Liver (tissue), 9 donors: ENCODE measurements around the gene FCN1. TPM values are rescaled to one million over a fixed set of nuclear protein-coding genes. Genes with fewer than 3 reads are reported as not detected.
A peak's percentile ranks its signal among the peaks of the same experiment; 100 is the strongest.

Experiments used
- DNase-seq: peaks from one replicate; pipeline ENCODE4 v3.0.0-alpha.2; 2017; ENCODE audit warnings: low spot score
- H3K27ac ChIP-seq, 2 donors: one replicate each; pipeline ENCODE4 v1.7.0; 2013; ENCODE audit warnings: inconsistent platforms in 2 of 2, low read length in 2 of 2, control low read depth in 1 of 2, low read depth in 1 of 2, mild to moderate bottlenecking in 1 of 2
- H3K27me3 ChIP-seq, 4 donors: one replicate each; pipeline versions ENCODE4 v1.6.1 to v1.7.0; 2013; ENCODE audit warnings: low read length in 3 of 4, inconsistent platforms in 1 of 4, mild to moderate bottlenecking in 1 of 4, moderate library complexity in 1 of 4; ENCODE audit not compliant: control insufficient read depth in 4 of 4, insufficient read depth in 4 of 4
- H3K36me3 ChIP-seq, 4 donors: one replicate each; pipeline versions ENCODE4 v1.6.1 to v1.7.0; 2013; ENCODE audit warnings: low read length in 3 of 4, mild to moderate bottlenecking in 3 of 4, low read depth in 1 of 4, moderate library complexity in 1 of 4; ENCODE audit not compliant: control insufficient read depth in 4 of 4, insufficient read depth in 3 of 4
- H3K4me1 ChIP-seq, 4 donors: one replicate each; pipeline versions ENCODE4 v1.6.1 to v1.7.0; 2013; ENCODE audit warnings: low read length in 3 of 4, mild to moderate bottlenecking in 3 of 4, moderate library complexity in 1 of 4; ENCODE audit not compliant: control insufficient read depth in 4 of 4, insufficient read depth in 4 of 4
- H3K4me3 ChIP-seq, 3 donors: one replicate each; pipeline versions ENCODE4 v1.6.1 to v1.7.0; 2013; ENCODE audit warnings: low read length in 3 of 3, control low read depth in 1 of 3, low read depth in 1 of 3, mild to moderate bottlenecking in 1 of 3
- H3K9ac ChIP-seq, 2 donors: one replicate each; pipeline ENCODE4 v1.7.0; 2013; ENCODE audit warnings: low read length in 2 of 2, mild to moderate bottlenecking in 2 of 2, moderate library complexity in 2 of 2, control low read depth in 1 of 2, low read depth in 1 of 2
- H3K9me3 ChIP-seq, 4 donors: one replicate each; pipeline versions ENCODE4 v1.6.1 to v1.7.0; 2013; ENCODE audit warnings: low read length in 3 of 4; ENCODE audit not compliant: control insufficient read depth in 4 of 4
- ATF3 ChIP-seq: IDR thresholded peaks from 2 replicates; pipeline ENCODE4 v1.6.1; 2016; ENCODE audit warnings: antibody characterized with exemption
- EGR1 ChIP-seq, 2 donors: IDR thresholded peaks; 2 replicates each; pipeline ENCODE4 v1.6.1; 2016 to 2018; ENCODE audit warnings: antibody characterized with exemption in 2 of 2, low read depth in 2 of 2
- FOXA1 ChIP-seq: IDR thresholded peaks from 2 replicates; pipeline ENCODE4 v1.6.1; 2016; ENCODE audit warnings: antibody characterized with exemption
- FOXA2 ChIP-seq: IDR thresholded peaks from 2 replicates; pipeline ENCODE4 v1.6.1; 2016; ENCODE audit warnings: antibody characterized with exemption
- GABPA ChIP-seq, 2 donors: IDR thresholded peaks in 1 of 2; conservative IDR thresholded peaks in 1 of 2; 2 replicates each; pipeline ENCODE4 v1.6.1; 2016; ENCODE audit warnings: antibody characterized with exemption in 2 of 2, mild to moderate bottlenecking in 1 of 2, moderate library complexity in 1 of 2
- HNF4A ChIP-seq, 2 donors: conservative IDR thresholded peaks; 2 replicates each; pipeline ENCODE4 v1.6.1; 2016; ENCODE audit warnings: antibody characterized with exemption in 2 of 2, mild to moderate bottlenecking in 2 of 2
- HNF4G ChIP-seq: IDR thresholded peaks from 2 replicates; pipeline ENCODE4 v1.6.1; 2016; ENCODE audit warnings: antibody characterized with exemption
- JUND ChIP-seq, 2 donors: IDR thresholded peaks; 2 replicates each; pipeline ENCODE4 v1.6.1; 2016; ENCODE audit warnings: antibody characterized with exemption in 2 of 2
- MAX ChIP-seq: IDR thresholded peaks from 2 replicates; pipeline ENCODE4 v1.6.1; 2016; ENCODE audit warnings: antibody characterized with exemption
- NR2F2 ChIP-seq: IDR thresholded peaks from 2 replicates; pipeline ENCODE4 v1.6.1; 2016; ENCODE audit warnings: antibody characterized with exemption
- RAD21 ChIP-seq, 2 donors: IDR thresholded peaks; 2 replicates each; pipeline ENCODE4 v1.6.1; 2016; ENCODE audit warnings: antibody characterized with exemption in 2 of 2, mild to moderate bottlenecking in 2 of 2
- REST ChIP-seq: IDR thresholded peaks from 2 replicates; pipeline ENCODE4 v1.6.1; 2016; ENCODE audit warnings: antibody characterized with exemption, mild to moderate bottlenecking
- RXRA ChIP-seq, 2 donors: IDR thresholded peaks; 2 replicates each; pipeline ENCODE4 v1.6.1; 2017 to 2018; ENCODE audit warnings: antibody characterized with exemption in 2 of 2, mild to moderate bottlenecking in 1 of 2
- SP1 ChIP-seq: IDR thresholded peaks from 2 replicates; pipeline ENCODE4 v1.6.1; 2018; ENCODE audit warnings: antibody characterized with exemption, mild to moderate bottlenecking
- TAF1 ChIP-seq: conservative IDR thresholded peaks from 2 replicates; pipeline ENCODE4 v1.6.1; 2016; ENCODE audit warnings: antibody characterized with exemption, mild to moderate bottlenecking
- YY1 ChIP-seq: IDR thresholded peaks from 2 replicates; pipeline ENCODE4 v1.6.1; 2016; ENCODE audit warnings: antibody characterized with exemption, mild to moderate bottlenecking
- WGBS: extraction: QIAGEN DNeasy Blood & Tissue Kit; methylation state at CpG from one replicate; pipeline ENCODE4 v1.1.7; 2013; 5-methylcytosine and 5-hydroxymethylcytosine counted together
- polyA plus RNA-seq, 2 donors: library from polyadenylated mRNA; stranded (reverse) in 1 of 2; unstranded in 1 of 2; fragments of 200-250 nt in 1 of 2; fragments of >200 nt in 1 of 2; fragmentation: Nextera tagmentation in 1 of 2; extraction: Ambion mirVana in 1 of 2; gene quantifications; one replicate each; pipeline versions ENCODE4 v1.2.1 to v1.2.3, GENCODE V29; 2013 to 2015
- total RNA-seq, 2 donors: library from RNA; depleted of rRNA; stranded (reverse); fragments of >200 nt; gene quantifications; one replicate each; pipeline ENCODE4 v1.2.3, GENCODE V29; 2014
- TF ChIP-seq, protein P1 (sequence below): fragments of 150-350 bp; IDR thresholded peaks from 2 replicates; pipeline ENCODE4 v1.5.1; 2017; ENCODE audit warnings: improper control_type of control experiment, low read depth, low read length; ENCODE audit not compliant: missing input control
- TF ChIP-seq, protein P2 (sequence below): IDR thresholded peaks from 2 replicates; pipeline ENCODE4 v1.6.1; 2016; ENCODE audit warnings: antibody characterized with exemption
- donor health status: healthy.
- donor health status: healthy.
- donor health status: healthy.
- donor health status: healthy.
- donor health status: healthy.

Gene FCN1
- total and polyA plus RNA-seq, 4 donors = 0.97 to 15.0 (median 5.4) TPM

DNA sequence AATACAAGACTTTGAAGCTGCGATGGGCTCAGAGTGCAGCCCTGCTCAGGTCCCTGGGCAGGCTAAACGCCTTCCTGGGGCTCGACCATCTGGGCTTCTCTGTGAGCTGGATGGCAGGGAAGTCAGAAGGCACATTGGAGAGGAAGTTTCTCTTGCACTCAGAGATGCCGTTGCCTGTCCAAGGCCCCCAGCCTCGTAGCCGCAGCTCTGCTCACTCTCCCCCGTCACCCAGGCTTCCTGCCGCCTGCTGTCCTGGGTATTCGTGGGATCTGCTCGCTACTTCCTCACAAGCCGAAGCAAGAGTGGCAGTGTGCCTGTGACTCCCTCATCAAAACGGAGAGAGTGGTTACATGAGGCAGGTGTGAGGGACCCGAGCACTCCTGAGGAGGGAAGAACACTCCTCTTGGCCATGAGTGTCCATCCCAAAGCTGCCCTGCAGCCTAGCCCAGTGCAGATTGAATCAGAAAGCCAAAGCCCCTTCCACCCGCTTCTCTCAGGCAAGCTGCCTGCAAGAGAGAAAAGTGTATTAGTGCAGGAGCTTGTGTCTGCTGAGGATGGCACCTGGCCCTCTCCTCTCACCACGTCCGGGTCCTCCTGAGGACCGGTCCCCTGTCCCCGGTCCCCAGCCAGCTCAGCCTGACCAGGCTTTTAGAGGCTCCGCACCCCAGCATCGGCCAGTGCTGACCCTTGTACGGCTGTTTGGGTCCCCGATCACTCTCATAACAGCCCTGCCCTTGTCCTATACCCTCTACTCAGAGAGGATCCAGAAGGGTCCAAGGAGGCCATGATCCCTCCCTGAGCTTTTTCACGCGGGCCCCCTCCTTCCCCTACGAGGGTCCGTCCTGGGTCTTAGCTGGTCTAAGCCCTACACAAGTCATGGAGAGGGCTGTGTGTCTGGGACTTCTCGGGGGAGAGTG lies 29.8 kb downstream of the FCN1 start:
- TF ChIP-seq GABPA (IDR thresholded peaks at IDR 0.05 in 1 of 2, conservative IDR thresholded peaks at IDR 0.05 in 1 of 2) = no peak
- TF ChIP-seq TAF1 = no peak
- DNase-seq = peak; percentile 29
- Histone ChIP-seq H3K36me3 (no peaks in the 10 kb centered on the region), H3K9ac (no peak overlapping the region), H3K4me1 (no peaks in the 10 kb centered on the region), H3K27ac (no peak overlapping the region), H3K4me3 (no peak overlapping the region), H3K9me3 (no peaks in the 10 kb centered on the region), H3K27me3 (no peaks in the 10 kb centered on the region)
- 69% methylated on average over 27 of the region's 27 CpGs for WGBS

DNA sequence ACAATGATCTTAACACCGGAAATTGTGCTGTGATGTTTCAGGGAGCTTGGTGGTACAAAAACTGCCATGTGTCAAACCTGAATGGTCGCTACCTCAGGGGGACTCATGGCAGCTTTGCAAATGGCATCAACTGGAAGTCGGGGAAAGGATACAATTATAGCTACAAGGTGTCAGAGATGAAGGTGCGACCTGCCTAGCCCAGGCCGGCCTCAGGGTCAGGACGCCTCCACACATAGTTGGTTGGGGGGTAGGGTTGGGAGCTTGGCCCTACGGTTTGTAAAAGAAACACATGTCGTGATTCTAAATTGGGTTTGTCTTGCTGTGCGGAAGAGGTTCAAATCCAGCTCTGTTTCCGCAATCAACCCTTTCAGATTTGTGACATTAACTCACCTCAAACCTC lies 30.5 kb downstream of the FCN1 start:
- Histone ChIP-seq H3K9me3 (no peaks in the 10 kb centered on the region), H3K27me3 (no peaks in the 10 kb centered on the region), H3K27ac (no peak overlapping the region), H3K9ac (no peak overlapping the region), H3K36me3 (no peaks in the 10 kb centered on the region), H3K4me1 (no peaks in the 10 kb centered on the region), H3K4me3 (no peak overlapping the region)
- no peak for DNase-seq
- no peak for TF ChIP-seq RXRA (IDR thresholded peaks at IDR 0.05)
- TF ChIP-seq GABPA (IDR thresholded peaks at IDR 0.05 in 1 of 2, conservative IDR thresholded peaks at IDR 0.05 in 1 of 2) = no peak
- no peak for TF ChIP-seq TAF1
- no peak for TF ChIP-seq RAD21 (IDR thresholded peaks at IDR 0.05)
- TF ChIP-seq ATF3 = no peak
- TF ChIP-seq REST = no peak
- no peak for TF ChIP-seq JUND (IDR thresholded peaks at IDR 0.05)
- no peak for TF ChIP-seq SP1
- TF ChIP-seq EGR1 (IDR thresholded peaks at IDR 0.05; ENCODE audit: low read depth in 2 of 2) = no peak
- no peak for TF ChIP-seq FOXA2
- no peak for TF ChIP-seq HNF4G
- TF ChIP-seq YY1 = no peak
- no peak for TF ChIP-seq HNF4A (conservative IDR thresholded peaks at IDR 0.05)
- no peak for TF ChIP-seq MAX
- TF ChIP-seq, protein P1, sequence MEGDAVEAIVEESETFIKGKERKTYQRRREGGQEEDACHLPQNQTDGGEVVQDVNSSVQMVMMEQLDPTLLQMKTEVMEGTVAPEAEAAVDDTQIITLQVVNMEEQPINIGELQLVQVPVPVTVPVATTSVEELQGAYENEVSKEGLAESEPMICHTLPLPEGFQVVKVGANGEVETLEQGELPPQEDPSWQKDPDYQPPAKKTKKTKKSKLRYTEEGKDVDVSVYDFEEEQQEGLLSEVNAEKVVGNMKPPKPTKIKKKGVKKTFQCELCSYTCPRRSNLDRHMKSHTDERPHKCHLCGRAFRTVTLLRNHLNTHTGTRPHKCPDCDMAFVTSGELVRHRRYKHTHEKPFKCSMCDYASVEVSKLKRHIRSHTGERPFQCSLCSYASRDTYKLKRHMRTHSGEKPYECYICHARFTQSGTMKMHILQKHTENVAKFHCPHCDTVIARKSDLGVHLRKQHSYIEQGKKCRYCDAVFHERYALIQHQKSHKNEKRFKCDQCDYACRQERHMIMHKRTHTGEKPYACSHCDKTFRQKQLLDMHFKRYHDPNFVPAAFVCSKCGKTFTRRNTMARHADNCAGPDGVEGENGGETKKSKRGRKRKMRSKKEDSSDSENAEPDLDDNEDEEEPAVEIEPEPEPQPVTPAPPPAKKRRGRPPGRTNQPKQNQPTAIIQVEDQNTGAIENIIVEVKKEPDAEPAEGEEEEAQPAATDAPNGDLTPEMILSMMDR = no peak
- no peak for TF ChIP-seq FOXA1
- TF ChIP-seq, protein P2, sequence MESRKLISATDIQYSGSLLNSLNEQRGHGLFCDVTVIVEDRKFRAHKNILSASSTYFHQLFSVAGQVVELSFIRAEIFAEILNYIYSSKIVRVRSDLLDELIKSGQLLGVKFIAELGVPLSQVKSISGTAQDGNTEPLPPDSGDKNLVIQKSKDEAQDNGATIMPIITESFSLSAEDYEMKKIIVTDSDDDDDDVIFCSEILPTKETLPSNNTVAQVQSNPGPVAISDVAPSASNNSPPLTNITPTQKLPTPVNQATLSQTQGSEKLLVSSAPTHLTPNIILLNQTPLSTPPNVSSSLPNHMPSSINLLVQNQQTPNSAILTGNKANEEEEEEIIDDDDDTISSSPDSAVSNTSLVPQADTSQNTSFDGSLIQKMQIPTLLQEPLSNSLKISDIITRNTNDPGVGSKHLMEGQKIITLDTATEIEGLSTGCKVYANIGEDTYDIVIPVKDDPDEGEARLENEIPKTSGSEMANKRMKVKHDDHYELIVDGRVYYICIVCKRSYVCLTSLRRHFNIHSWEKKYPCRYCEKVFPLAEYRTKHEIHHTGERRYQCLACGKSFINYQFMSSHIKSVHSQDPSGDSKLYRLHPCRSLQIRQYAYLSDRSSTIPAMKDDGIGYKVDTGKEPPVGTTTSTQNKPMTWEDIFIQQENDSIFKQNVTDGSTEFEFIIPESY = no peak
- TF ChIP-seq NR2F2 = no peak
- 82% methylated on average over 10 of the region's 10 CpGs for WGBS
